KMS-11 (cell line): ENCODE measurements around the gene DPF3.

ENCODE experiments used
- H2AFZ ChIP-seq: fragments of 200-600 bp; sonication (generic); 2 replicates; pipeline ENCODE4 v1.6.1; 2016; ENCODE audit warnings: antibody characterized with exemption, mixed run types, low read depth
- H3K27ac ChIP-seq: fragments of 200-600 bp; sonication (generic); 2 replicates; pipeline ENCODE4 v1.6.1; 2016; ENCODE audit warnings: mild to moderate bottlenecking, mixed run types
- H3K27me3 ChIP-seq: fragments of 200-600 bp; sonication (generic); 2 replicates; pipeline ENCODE4 v1.6.1; 2017; ENCODE audit warnings: mild to moderate bottlenecking, low read depth, mixed run types, moderate library complexity; ENCODE audit not compliant: insufficient read depth
- H3K36me3 ChIP-seq: fragments of 200-600 bp; sonication (generic); 2 replicates; pipeline ENCODE4 v1.6.1; 2017; ENCODE audit warnings: mild to moderate bottlenecking, mixed run types; ENCODE audit not compliant: insufficient read depth
- H3K4me1 ChIP-seq: fragments of 200-600 bp; sonication (generic); 2 replicates; pipeline ENCODE4 v1.6.1; 2016; ENCODE audit warnings: mild to moderate bottlenecking, low read depth, mixed run types; ENCODE audit not compliant: poor library complexity, severe bottlenecking
- H3K4me2 ChIP-seq: fragments of 200-600 bp; sonication (generic); 2 replicates; pipeline ENCODE4 v1.7.0; 2016; ENCODE audit warnings: mild to moderate bottlenecking, mixed run types
- H3K4me3 ChIP-seq: fragments of 200-600 bp; sonication (generic); IDR thresholded peaks from 2 replicates; pipeline ENCODE4 v1.6.1; 2017; ENCODE audit warnings: low read depth, low read length, mixed read lengths; ENCODE audit not compliant: insufficient read depth
- H3K79me2 ChIP-seq: fragments of 200-600 bp; sonication (generic); 2 replicates; pipeline ENCODE4 v1.6.1; 2016; ENCODE audit warnings: low read depth, mixed run types; ENCODE audit not compliant: insufficient read depth
- H3K9ac ChIP-seq: fragments of 200-600 bp; sonication (generic); 2 replicates; pipeline ENCODE4 v1.6.1; 2016; ENCODE audit warnings: mild to moderate bottlenecking, mixed run types
- H4K20me1 ChIP-seq: fragments of 200-600 bp; sonication (generic); 2 replicates; pipeline ENCODE4 v1.6.1; 2016; ENCODE audit warnings: mild to moderate bottlenecking, mixed run types; ENCODE audit not compliant: insufficient read depth
- CTCF ChIP-seq: fragments of 200-600 bp; sonication (generic); conservative IDR thresholded peaks from 2 replicates; pipeline ENCODE4 v1.6.1; 2017; ENCODE audit warnings: low read depth, mild to moderate bottlenecking, antibody characterized with exemption, low read length, moderate library complexity, mixed read lengths

The DPF3 gene

DNA sequence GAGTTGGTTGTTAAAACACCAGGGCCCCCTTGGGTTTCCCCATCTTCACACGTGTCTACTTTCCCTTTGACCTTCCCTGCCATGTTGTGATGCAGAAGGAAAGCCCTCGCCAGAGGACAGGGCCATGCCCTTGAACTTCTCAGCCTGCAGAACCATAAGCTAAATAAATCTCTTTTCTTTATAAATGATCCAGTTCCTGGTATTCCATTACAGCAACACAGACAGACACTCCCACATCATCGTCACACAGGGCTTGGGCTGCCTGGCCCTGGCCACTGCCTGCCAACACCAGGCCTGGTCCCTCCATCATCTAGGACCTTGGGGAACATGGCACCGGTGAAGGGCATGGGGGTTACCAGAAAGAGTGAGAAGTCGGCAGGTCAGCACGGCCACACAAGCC, 84.8 kb downstream of the DPF3 start:
- no peak overlapping the region for H2AFZ ChIP-seq
- no peaks in the 10 kb centered on the region for H3K79me2 ChIP-seq
- H3K27ac ChIP-seq = no peak overlapping the region
- TF ChIP-seq CTCF = no peak
- H3K4me2 ChIP-seq = no peak overlapping the region
- H3K9ac ChIP-seq = no peak overlapping the region
- H3K36me3 ChIP-seq = no peaks in the 10 kb centered on the region
- no peak overlapping the region for H3K4me3 ChIP-seq
- H4K20me1 ChIP-seq = no peaks in the 10 kb centered on the region
- no peaks in the 10 kb centered on the region for H3K4me1 ChIP-seq
- H3K27me3 ChIP-seq = no peaks in the 10 kb centered on the region

GRCh38 chr14:72808564-72808963, 85.3 kb downstream of the DPF3 start:
- Histone ChIP-seq H3K27me3 (no peaks in the 10 kb centered on the region), H3K4me3 (no peak overlapping the region), H3K9ac (no peak overlapping the region), H3K79me2 (no peaks in the 10 kb centered on the region), H2AFZ (no peak overlapping the region), H4K20me1 (no peaks in the 10 kb centered on the region), H3K36me3 (no peaks in the 10 kb centered on the region), H3K4me1 (no peaks in the 10 kb centered on the region), H3K4me2 (no peak overlapping the region), H3K27ac (no peak overlapping the region)
- no peak for TF ChIP-seq CTCF

DNA sequence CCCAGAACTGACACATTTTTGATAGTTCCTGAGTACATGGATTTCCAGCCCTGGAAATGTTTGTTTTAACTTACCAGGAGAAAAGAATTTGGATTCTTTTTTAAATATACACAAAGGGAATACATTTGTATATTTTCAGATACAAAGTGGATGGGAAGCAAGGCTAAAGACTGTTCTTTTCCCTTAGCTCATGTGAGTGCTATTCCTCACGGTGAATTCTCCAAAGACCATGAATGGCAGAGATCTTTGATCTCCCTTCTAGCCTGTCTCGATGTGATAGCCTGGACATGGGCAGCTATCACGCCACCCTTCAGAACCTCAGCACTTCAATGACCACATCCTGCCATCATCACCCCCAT, 91.3 kb downstream of the DPF3 start:
- no peaks in the 10 kb centered on the region for H3K27me3 ChIP-seq
- no peak overlapping the region for H3K4me2 ChIP-seq
- no peak overlapping the region for H3K9ac ChIP-seq
- H3K79me2 ChIP-seq = no peaks in the 10 kb centered on the region
- no peaks in the 10 kb centered on the region for H3K4me1 ChIP-seq
- no peak overlapping the region for H3K27ac ChIP-seq
- no peaks in the 10 kb centered on the region for H4K20me1 ChIP-seq
- H2AFZ ChIP-seq = no peak overlapping the region
- H3K4me3 ChIP-seq = no peak overlapping the region
- no peaks in the 10 kb centered on the region for H3K36me3 ChIP-seq
- TF ChIP-seq CTCF = no peak

DNA sequence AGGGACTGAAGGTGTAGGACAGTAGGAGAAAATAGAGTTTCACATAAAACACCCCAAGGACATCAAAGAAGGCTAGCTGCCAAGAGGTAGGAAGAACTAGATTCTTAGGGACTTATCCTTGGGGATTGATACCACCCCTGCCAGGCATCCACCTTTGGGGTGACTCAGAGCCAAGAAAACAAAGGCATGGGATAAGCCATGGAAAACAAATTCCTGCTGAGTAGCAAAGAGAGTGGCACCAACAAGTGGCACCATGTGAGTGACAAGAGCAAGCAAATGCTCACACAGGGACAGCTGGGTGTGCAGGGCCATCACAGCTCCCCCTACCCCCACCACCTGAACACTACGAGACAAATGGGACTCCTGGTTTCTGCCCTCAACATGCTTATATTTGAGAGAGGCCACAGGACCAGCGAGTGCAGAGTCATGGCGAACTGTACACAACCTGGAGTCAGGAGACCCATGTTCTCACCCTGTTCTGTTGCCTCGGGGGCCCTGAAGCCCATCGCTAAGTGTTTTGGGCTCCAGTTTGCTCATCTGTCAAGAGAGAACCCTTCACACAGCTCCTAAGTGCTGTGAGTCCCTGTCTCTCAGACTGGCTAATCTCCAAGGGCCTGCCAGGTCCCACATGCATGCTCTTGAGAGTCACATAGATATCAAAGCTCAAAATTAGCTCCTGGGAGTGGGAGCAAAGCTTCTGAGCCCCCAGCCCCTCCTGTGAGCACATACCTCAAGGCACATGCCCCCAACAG, 91.9 kb downstream of the DPF3 start:
- H3K4me1 ChIP-seq = no peaks in the 10 kb centered on the region
- no peak for TF ChIP-seq CTCF
- H3K4me2 ChIP-seq = no peak overlapping the region
- no peak overlapping the region for H2AFZ ChIP-seq
- no peaks in the 10 kb centered on the region for H4K20me1 ChIP-seq
- no peak overlapping the region for H3K9ac ChIP-seq
- no peaks in the 10 kb centered on the region for H3K27me3 ChIP-seq
- no peaks in the 10 kb centered on the region for H3K79me2 ChIP-seq
- no peak overlapping the region for H3K27ac ChIP-seq
- H3K36me3 ChIP-seq = no peaks in the 10 kb centered on the region
- no peak overlapping the region for H3K4me3 ChIP-seq
